ENCODE results near the gene HPCAL1. TPM values are rescaled to one million over a fixed set of nuclear protein-coding genes. Genes with fewer than 3 reads are reported as not detected.
A peak's percentile ranks its signal among the peaks of the same experiment; 100 is the strongest.

Gene HPCAL1
- total and polyA plus RNA-seq, 3 experiments from 2014 or later: 44.1 to 96.3 (median 47.6) TPM

DNA sequence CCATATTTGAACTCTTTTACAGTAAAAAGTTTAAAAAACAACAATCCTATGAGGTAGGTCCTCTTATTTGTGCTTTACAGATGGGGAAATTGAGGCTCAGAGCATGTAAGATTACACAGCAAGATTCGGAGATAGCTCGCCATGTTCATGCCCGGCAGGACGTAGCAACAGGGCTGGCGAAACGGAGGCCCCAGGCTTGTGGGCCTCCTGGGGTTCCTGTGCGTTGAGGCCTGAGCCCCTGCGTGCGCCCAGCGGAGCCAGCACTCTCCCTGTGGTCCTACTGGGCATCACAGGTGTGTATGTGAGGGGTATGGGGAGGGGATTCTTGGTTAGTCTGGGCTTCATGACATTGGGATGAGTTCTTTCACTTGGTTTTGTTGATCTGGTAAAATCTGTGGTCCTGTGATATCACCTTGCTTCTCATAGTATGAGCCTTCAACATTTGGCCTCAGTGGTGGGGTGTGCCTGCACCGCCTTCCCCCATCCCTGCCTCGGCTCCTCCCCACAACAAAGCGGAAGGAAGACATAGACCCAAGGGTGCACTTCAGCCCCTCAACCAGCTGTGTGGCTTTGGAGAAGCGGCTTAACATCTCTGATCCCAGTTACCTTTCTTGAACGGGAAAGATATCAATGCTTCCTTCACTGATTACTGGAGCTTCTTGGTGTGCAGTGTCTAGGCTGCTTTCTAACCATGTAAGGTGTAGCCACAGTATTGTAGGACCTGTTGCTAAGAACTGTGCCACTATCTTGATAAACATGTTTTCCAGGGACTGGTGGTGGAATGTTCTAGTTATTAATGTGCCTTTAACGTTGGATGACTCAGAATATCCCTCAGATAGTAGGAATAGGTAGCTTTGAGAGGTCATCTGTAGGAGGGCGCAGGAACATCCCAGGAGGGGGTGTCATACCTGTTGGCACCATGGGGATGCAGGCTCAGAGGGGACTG lies 37.2 kb downstream of the HPCAL1 start:
- DNase-seq: no peak
- ChIA-PET POLR2A (interaction anchor here (1.2 kb wide), 1 partner anchor 43 kb away, joined by 3 read pairs; no protein-coding TSS in a partner anchor), CTCF (interaction anchor here (0.9 to 2.8 kb wide), 2 partner anchors 9 to 68 kb away, joined by 3 to 7 read pairs; no protein-coding TSS in a partner anchor)
- H3K36me3 Mint-ChIP-seq: peaks cover 7 to 29% (median 9%) of the 10 kb centered on the region in 3 donors
- peaks cover 64 to 81% (median 73%) of the 10 kb centered on the region in 3 donors for H3K4me1 Mint-ChIP-seq
- peak overlapping the region in 3 of 8 donors; percentile 17 to 68 (median 23) for H3K27ac Mint-ChIP-seq
- Histone ChIP-seq H3K4me1 (ENCODE audit: insufficient read depth, low read length) (peaks cover 57% of the 10 kb centered on the region), H3K36me3 (ENCODE audit: insufficient read depth, low read length) (no peaks in the 10 kb centered on the region), H3K27ac (ENCODE audit: low read depth, low read length) (no peak overlapping the region), H3K27me3 (ENCODE audit: insufficient read depth, low read length, poor library complexity, severe bottlenecking) (no peaks in the 10 kb centered on the region), H3K4me3 (ENCODE audit: low read length) (no peak overlapping the region), H3K9me3 (ENCODE audit: low read length) (peaks cover 4% of the 10 kb centered on the region)
- H3K27me3 Mint-ChIP-seq: peaks cover 0 to 1% of the 10 kb centered on the region in 2 donors
- peak overlapping the region in 1 of 7 donors; percentile 13 for H3K4me3 Mint-ChIP-seq
- H3K9me3 Mint-ChIP-seq: no peaks in the 10 kb centered on the region

DNA sequence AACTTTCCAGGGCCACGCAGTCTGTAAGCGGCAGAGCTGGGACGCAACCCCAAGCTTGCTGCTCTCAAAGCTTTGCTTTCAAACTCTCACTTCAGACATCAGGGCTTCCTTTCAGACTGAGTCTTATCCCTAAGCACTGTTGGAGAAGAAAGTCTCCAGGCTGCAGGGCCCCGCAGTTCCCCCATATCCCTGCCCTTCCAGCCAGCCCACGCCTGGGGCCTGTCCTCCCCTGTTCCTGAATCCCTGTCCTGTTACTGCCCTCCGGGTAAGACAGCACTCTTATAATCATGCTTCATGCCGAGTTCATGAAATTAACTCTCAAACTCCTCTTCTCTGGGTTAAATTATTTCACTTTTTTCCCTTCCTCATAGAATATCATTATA lies 37.9 kb downstream of the HPCAL1 start:
- Histone ChIP-seq H3K4me1 (ENCODE audit: insufficient read depth, low read length) (peaks cover 62% of the 10 kb centered on the region), H3K9me3 (ENCODE audit: low read length) (no peaks in the 10 kb centered on the region), H3K4me3 (ENCODE audit: low read length) (no peak overlapping the region), H3K27ac (ENCODE audit: low read depth, low read length) (no peak overlapping the region), H3K36me3 (ENCODE audit: insufficient read depth, low read length) (no peaks in the 10 kb centered on the region), H3K27me3 (ENCODE audit: insufficient read depth, low read length, poor library complexity, severe bottlenecking) (no peaks in the 10 kb centered on the region)
- POLR2A ChIA-PET: no interaction called here
- no peak for DNase-seq
- Mint-ChIP-seq H3K4me1 (peaks cover 62 to 78% (median 70%) of the 10 kb centered on the region in 3 donors), H3K9me3 (no peaks in the 10 kb centered on the region), H3K27ac (peak overlapping the region in 3 of 8 donors; percentile 26 to 54 (median 27)), H3K27me3 (peaks cover 0 to 1% of the 10 kb centered on the region in 2 donors), H3K36me3 (peaks cover under 1 to 24% (median 9%) of the 10 kb centered on the region in 3 donors), H3K4me3 (no peak overlapping the region)
- CTCF ChIA-PET: interaction anchor here (0.9 to 2.8 kb wide), 2 partner anchors 9 to 68 kb away, joined by 3 to 7 read pairs; no protein-coding TSS in a partner anchor

DNA sequence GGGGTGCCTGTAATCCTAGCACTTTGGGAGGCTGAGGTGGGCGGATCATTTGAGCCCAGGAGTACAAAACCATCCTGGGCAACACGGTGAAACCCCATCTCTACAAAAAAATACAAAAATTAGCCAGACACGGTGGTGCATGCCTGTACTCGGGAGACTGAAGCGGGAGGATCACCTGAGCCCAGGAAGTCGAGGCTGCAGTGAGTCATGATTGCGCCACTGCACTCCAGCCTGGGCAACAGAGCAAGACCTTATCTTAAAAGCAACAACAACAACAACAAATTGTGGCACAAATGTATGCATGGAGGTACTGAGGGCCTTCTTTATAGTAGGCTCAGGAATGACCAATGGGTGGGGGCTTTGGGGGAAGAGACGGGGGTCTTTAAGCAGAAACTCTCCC lies 38.5 kb downstream of the HPCAL1 start:
- CTCF ChIA-PET: interaction anchor here (1.5 kb wide), 1 partner anchor 67 kb away, joined by 6 read pairs; no protein-coding TSS in a partner anchor
- peaks cover 65% of the 10 kb centered on the region for H3K4me1 ChIP-seq (ENCODE audit: insufficient read depth, low read length)
- peaks cover 64 to 81% (median 74%) of the 10 kb centered on the region in 3 donors for H3K4me1 Mint-ChIP-seq
- no peak overlapping the region for H3K4me3 Mint-ChIP-seq
- POLR2A ChIA-PET: no interaction called here
- no peaks in the 10 kb centered on the region for H3K9me3 Mint-ChIP-seq
- H3K36me3 ChIP-seq (ENCODE audit: insufficient read depth, low read length): no peaks in the 10 kb centered on the region
- DNase-seq: no peak
- H3K4me3 ChIP-seq (ENCODE audit: low read length): no peak overlapping the region
- H3K27ac Mint-ChIP-seq: peak overlapping the region in 4 of 8 donors; percentile 54 to 78 (median 68)
- peaks cover 0 to 1% of the 10 kb centered on the region in 2 donors for H3K27me3 Mint-ChIP-seq
- H3K9me3 ChIP-seq (ENCODE audit: low read length): no peaks in the 10 kb centered on the region
- H3K36me3 Mint-ChIP-seq: peaks cover 0 to 23% (median 9%) of the 10 kb centered on the region in 3 donors
- no peak overlapping the region for H3K27ac ChIP-seq (ENCODE audit: low read depth, low read length)
- H3K27me3 ChIP-seq (ENCODE audit: insufficient read depth, low read length, poor library complexity, severe bottlenecking): no peaks in the 10 kb centered on the region

DNA sequence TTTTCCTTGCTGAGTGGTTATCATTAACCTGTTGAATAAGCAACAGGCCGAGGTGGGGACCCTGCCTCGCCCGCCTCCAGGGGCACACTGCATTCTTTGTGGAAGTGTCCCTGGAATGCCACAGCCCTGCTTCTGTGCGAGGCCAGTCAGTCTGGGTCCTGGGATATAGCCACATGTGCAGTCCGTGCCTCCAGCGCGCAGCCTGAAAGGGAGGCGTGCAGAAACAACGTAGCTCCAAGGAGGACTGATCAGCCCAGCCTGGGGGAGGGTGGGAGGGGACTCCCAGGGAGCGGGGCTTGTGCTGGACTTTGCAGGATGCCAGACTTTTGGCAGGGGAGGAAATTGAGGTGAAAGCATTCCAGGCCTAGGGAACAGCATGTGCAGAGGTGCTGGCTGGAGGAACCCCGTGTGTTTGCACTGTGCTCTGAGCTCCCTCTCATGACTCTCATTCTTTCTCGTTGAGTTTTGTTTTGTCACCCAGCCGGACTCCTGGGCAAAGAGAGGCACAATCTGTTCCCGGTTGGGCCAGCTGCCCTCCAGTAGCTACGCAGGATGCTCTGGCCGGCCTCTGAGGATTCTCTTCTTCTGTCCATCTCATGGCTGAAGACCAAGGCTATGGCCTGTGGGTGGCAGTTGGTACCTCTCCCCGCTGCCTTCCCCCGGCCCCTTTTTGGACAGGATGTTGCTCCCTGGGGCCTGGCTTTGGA lies 39.7 kb downstream of the HPCAL1 start:
- no peak overlapping the region for H3K4me3 Mint-ChIP-seq
- H3K36me3 Mint-ChIP-seq: peaks cover 0 to 23% (median 9%) of the 10 kb centered on the region in 3 donors
- H3K4me3 ChIP-seq (ENCODE audit: low read length): no peak overlapping the region
- POLR2A ChIA-PET: no interaction called here
- CTCF ChIA-PET: interaction anchor here (1.5 kb wide), 1 partner anchor 66 kb away, joined by 6 read pairs; no protein-coding TSS in a partner anchor
- H3K4me1 ChIP-seq (ENCODE audit: insufficient read depth, low read length): peaks cover 63% of the 10 kb centered on the region
- H3K9me3 ChIP-seq (ENCODE audit: low read length): no peaks in the 10 kb centered on the region
- H3K27me3 ChIP-seq (ENCODE audit: insufficient read depth, low read length, poor library complexity, severe bottlenecking): no peaks in the 10 kb centered on the region
- no peak overlapping the region for H3K27ac ChIP-seq (ENCODE audit: low read depth, low read length)
- H3K9me3 Mint-ChIP-seq: no peaks in the 10 kb centered on the region
- H3K36me3 ChIP-seq (ENCODE audit: insufficient read depth, low read length): no peaks in the 10 kb centered on the region
- peaks cover 0 to 1% of the 10 kb centered on the region in 2 donors for H3K27me3 Mint-ChIP-seq
- H3K27ac Mint-ChIP-seq: no peak overlapping the region
- no peak for DNase-seq
- H3K4me1 Mint-ChIP-seq: peaks cover 60 to 81% (median 73%) of the 10 kb centered on the region in 3 donors

DNA sequence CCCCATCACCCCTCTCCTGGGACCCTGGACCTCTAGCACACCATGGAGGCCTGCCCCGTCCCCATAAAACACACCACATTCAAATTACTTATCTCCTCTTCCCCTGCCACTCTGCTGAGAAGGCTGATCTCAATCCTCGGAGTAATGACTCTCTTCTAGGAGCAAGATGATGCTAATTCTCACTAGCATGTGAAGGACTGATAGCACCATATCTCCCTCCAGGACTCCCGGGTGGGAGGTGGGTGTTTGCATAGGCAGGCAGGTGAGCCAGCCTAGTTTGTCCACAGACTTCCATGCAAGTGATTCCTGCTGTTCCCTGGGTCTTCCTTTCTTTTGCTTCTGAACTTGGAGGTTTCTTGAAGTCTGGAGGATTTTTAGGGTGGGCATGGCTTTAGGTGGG lies 40.5 kb downstream of the HPCAL1 start:
- DNase-seq: no peak
- Mint-ChIP-seq H3K9me3 (no peaks in the 10 kb centered on the region), H3K36me3 (peaks cover 0 to 17% (median 9%) of the 10 kb centered on the region in 3 donors), H3K4me3 (no peak overlapping the region), H3K4me1 (peaks cover 57 to 80% (median 65%) of the 10 kb centered on the region in 3 donors), H3K27ac (peak overlapping the region in 2 of 8 donors; percentile 30 to 46), H3K27me3 (no peaks in the 10 kb centered on the region)
- H3K4me1 ChIP-seq (ENCODE audit: insufficient read depth, low read length): peaks cover 66% of the 10 kb centered on the region
- H3K4me3 ChIP-seq (ENCODE audit: low read length): no peak overlapping the region
- no peaks in the 10 kb centered on the region for H3K27me3 ChIP-seq (ENCODE audit: insufficient read depth, low read length, poor library complexity, severe bottlenecking)
- no peak overlapping the region for H3K27ac ChIP-seq (ENCODE audit: low read depth, low read length)
- H3K9me3 ChIP-seq (ENCODE audit: low read length): no peaks in the 10 kb centered on the region
- CTCF ChIA-PET: no interaction called here
- no peaks in the 10 kb centered on the region for H3K36me3 ChIP-seq (ENCODE audit: insufficient read depth, low read length)
- POLR2A ChIA-PET: no interaction called here

DNA sequence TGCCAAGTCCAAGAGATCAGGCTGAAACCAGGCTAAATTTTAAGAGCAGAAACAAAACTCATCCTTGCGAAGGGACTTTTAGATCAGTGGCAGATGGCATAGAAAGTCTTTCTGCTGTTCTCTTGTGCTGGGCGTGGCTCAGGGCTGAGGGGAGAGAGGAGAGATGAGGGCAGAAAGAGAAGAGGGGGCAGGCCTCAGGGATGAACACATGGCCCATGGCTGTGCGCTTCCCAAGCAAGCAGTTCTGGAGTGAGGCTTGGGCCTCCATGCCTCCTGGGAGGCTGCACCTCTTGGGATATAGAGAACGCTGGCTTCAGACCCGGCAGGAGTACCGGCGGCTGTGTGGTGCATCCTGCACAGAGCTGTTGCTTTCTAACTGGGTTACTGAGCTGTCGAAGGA lies 41.0 kb downstream of the HPCAL1 start:
- H3K4me3 ChIP-seq (ENCODE audit: low read length): no peak overlapping the region
- Mint-ChIP-seq H3K4me3 (no peak overlapping the region), H3K9me3 (no peaks in the 10 kb centered on the region), H3K36me3 (peaks cover 0 to 12% (median 9%) of the 10 kb centered on the region in 3 donors), H3K27ac (peak overlapping the region in 3 of 8 donors; percentile 30 to 66 (median 46)), H3K27me3 (no peaks in the 10 kb centered on the region), H3K4me1 (peaks cover 53 to 76% (median 61%) of the 10 kb centered on the region in 3 donors)
- no peaks in the 10 kb centered on the region for H3K27me3 ChIP-seq (ENCODE audit: insufficient read depth, low read length, poor library complexity, severe bottlenecking)
- no peaks in the 10 kb centered on the region for H3K9me3 ChIP-seq (ENCODE audit: low read length)
- no peak for DNase-seq
- H3K36me3 ChIP-seq (ENCODE audit: insufficient read depth, low read length): no peaks in the 10 kb centered on the region
- no peak overlapping the region for H3K27ac ChIP-seq (ENCODE audit: low read depth, low read length)
- H3K4me1 ChIP-seq (ENCODE audit: insufficient read depth, low read length): peaks cover 66% of the 10 kb centered on the region
- ChIA-PET POLR2A (no interaction called here), CTCF (interaction anchor here (0.6 kb wide), 1 partner anchor 306 kb away, joined by 3 read pairs; no protein-coding TSS in a partner anchor)

DNA sequence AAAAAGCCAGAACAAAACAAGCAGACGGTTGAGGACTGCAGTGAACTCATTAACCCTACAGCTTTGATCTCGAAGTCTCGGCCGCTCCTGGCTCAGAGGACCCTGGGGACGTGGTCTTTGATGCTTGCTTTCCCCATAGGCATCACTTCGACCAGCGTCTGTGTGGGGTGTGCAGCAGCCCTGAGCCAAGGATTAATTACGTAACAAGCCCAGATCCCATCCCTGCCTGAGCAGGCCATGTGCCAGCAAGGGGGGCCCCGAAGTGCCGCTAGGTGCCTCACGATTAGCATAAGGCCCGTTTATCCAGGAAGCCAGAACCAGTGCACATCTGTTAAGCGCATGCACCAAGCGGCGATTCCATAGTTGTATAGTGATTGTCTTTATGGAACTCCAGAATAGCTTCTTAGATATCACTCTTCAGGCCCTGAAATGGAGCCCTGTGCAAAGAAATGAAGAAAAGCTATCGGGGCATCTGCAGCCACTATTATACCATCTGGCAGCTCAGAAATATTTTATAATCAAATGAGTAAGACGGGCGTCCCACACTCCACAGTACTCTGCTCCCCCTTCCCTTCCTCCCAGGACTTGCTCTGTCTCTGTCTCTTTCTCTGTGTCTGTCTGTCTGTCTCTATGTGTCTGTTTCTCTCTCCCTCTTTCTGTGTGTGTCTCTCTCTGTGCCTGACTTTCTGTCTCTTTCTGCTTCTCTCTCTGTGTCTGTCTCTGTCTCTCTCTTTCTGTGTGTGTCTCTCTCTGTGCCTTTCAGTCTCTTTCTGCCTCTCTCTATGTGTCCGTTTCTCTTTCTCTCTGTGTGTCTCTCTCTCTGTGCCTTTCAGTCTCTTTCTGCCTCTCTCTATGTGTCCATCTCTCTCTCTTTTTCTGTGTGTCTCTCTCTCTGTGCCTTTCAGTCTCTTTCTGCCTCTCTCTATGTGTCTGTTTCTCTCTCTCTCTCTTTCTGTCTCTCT lies 41.7 kb downstream of the HPCAL1 start:
- DNase-seq: no peak
- no peak overlapping the region for H3K4me3 ChIP-seq (ENCODE audit: low read length)
- Mint-ChIP-seq H3K27me3 (no peaks in the 10 kb centered on the region), H3K4me3 (peak overlapping the region in 2 of 7 donors; percentile 1 to 3), H3K27ac (peak overlapping the region; percentile 5 to 83 (median 67)), H3K9me3 (no peaks in the 10 kb centered on the region), H3K36me3 (peaks cover 0 to 12% (median 7%) of the 10 kb centered on the region in 3 donors), H3K4me1 (peaks cover 53 to 78% (median 63%) of the 10 kb centered on the region in 3 donors)
- ChIA-PET CTCF (interaction anchor here (0.6 kb wide), 1 partner anchor 305 kb away, joined by 3 read pairs; no protein-coding TSS in a partner anchor), POLR2A (no interaction called here)
- H3K9me3 ChIP-seq (ENCODE audit: low read length): no peaks in the 10 kb centered on the region
- H3K27me3 ChIP-seq (ENCODE audit: insufficient read depth, low read length, poor library complexity, severe bottlenecking): no peaks in the 10 kb centered on the region
- H3K4me1 ChIP-seq (ENCODE audit: insufficient read depth, low read length): peaks cover 66% of the 10 kb centered on the region
- no peaks in the 10 kb centered on the region for H3K36me3 ChIP-seq (ENCODE audit: insufficient read depth, low read length)
- no peak overlapping the region for H3K27ac ChIP-seq (ENCODE audit: low read depth, low read length)
